Activated CD4-positive, alpha-beta memory T cell treated with anti-CD3 and anti-CD28 coated beads for 36 hours (primary cell): ENCODE results near the gene HSPA4. TPM values are rescaled to one million over a fixed set of nuclear protein-coding genes. Genes with fewer than 3 reads are reported as not detected.
"Not testable (repeated sequence)": the region's sequence is repeated elsewhere in the genome, so short reads cannot be mapped to it uniquely, and the experiment has no call there.

Source experiments
- CTCF ChIA-PET: fragments of 350-600 bp; sonication (Branson Sonifier 250); formaldehyde crosslinking; loops from one replicate; lab custom pipeline; 2021; ENCODE audit warnings: antibody characterized with exemption, inconsistent platforms; lab: Charles Lee
- POLR2A ChIA-PET: fragments of 350-600 bp; sonication (Branson Sonifier 250); formaldehyde crosslinking; loops from one replicate; lab custom pipeline; 2021; ENCODE audit warnings: antibody characterized with exemption; lab: Charles Lee
- DNase-seq: peaks from one replicate; pipeline ENCODE4 v3.0.0-alpha.2; 2020
- H3K27ac Mint-ChIP-seq: one replicate; pipeline ENCODE4 v1.8.0; 2021; ENCODE audit warnings: mixed read lengths
- H3K27me3 Mint-ChIP-seq: one replicate; pipeline ENCODE4 v1.8.0; 2021; ENCODE audit warnings: mixed read lengths
- H3K36me3 Mint-ChIP-seq: one replicate; pipeline ENCODE4 v1.8.0; 2021; ENCODE audit warnings: mixed read lengths
- H3K4me1 Mint-ChIP-seq: one replicate; pipeline ENCODE4 v1.8.0; 2021; ENCODE audit warnings: low read depth, mixed read lengths
- H3K4me3 Mint-ChIP-seq: one replicate; pipeline ENCODE4 v1.8.0; 2021; ENCODE audit warnings: mild to moderate bottlenecking, mixed read lengths
- H3K9me3 Mint-ChIP-seq: one replicate; pipeline ENCODE4 v1.8.0; 2021; ENCODE audit warnings: mixed read lengths
- intact Hi-C: fragments of 100-400 bp; cut with micrococcal nuclease; formaldehyde crosslinking; loops from one replicate; pipeline ENCODE4 v1.15.1; 2023
- total RNA-seq, 2 experiments: library from RNA; stranded (reverse); gene quantifications; one replicate each; pipeline ENCODE4 v1.2.3, GENCODE V29; 2021

The HSPA4 gene
- total RNA-seq, 2 experiments from 2014 or later: 221 to 236 TPM

DNA sequence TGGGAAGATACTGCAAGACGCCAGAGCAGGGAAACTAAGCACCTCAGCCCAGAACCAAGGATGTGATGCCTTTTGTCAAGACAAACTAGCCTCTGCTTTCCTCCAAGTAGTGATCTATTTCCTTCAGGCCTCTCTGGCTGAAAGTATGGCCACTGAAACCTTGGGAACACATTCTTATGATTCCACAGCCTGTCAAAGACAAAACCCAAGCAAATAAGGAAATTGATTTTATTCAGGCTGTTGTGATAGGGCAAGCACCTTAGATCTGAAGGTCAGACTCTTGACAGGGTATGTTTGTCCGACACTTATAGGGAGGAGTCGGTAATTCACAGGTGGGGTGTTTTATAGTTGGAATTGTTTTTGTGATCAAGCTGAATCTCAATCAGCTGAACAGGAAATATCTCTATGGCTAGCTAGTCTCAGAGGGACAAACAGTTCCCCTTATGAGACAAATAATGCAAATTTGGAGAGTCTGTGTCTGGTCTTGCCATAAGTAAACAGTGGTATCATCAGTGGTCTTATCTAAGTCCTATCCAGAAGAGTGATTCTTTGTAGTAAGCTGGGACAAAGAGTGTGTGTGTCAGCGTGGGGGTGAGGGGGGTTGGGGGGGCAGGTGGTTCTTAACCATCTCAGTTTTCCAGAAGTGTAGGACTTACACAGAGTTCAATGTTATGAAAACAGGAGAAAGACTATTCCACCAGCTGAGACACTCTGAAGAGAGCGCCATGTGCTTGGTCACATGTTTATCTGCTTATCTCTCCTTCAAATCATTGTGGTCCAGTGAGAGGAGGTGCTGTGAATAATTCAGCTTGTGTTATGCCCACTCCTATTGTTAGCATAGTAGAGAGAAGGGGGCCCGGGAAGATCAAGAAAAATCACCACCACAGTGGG is 18.7 kb upstream of the HSPA4 start:
- DNase-seq: no peak
- H3K4me3 Mint-ChIP-seq: no peak overlapping the region
- POLR2A ChIA-PET: no interaction called here
- no peaks in the 10 kb centered on the region for H3K4me1 Mint-ChIP-seq
- no peaks in the 10 kb centered on the region for H3K27me3 Mint-ChIP-seq
- no peaks in the 10 kb centered on the region for H3K36me3 Mint-ChIP-seq
- H3K27ac Mint-ChIP-seq: no peak overlapping the region
- intact Hi-C loops: no loop called here
- no peaks in the 10 kb centered on the region for H3K9me3 Mint-ChIP-seq
- CTCF ChIA-PET: interaction anchor here (0.6 kb wide), 2 partner anchors 141 to 913 kb away, joined by 3 to 5 read pairs; no protein-coding TSS in a partner anchor

DNA sequence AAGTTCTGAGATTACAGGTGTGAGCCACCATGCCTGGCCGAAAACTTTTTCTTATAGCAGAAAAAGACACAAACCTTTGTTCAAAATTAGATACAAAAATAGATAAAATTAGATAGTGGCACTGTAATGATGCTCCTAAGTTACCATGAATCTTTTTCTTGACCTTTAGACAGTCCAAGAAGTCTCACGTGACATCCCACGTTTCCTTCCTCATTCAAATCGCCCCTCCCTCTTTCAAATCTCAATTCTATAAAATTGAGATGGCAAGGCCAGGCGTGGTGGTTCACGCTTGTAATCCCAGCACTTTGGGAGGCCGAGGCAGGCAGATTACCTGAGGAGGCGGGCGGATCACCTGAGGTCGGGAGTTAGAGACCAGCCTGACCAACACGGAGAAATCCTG is 17.7 kb upstream of the HSPA4 start:
- Mint-ChIP-seq H3K27ac (no peak overlapping the region), H3K36me3 (no peaks in the 10 kb centered on the region), H3K4me1 (no peaks in the 10 kb centered on the region), H3K27me3 (no peaks in the 10 kb centered on the region), H3K9me3 (no peaks in the 10 kb centered on the region), H3K4me3 (no peak overlapping the region)
- CTCF ChIA-PET: interaction anchor here (0.6 kb wide), 1 partner anchor 142 kb away, joined by 3 read pairs; no protein-coding TSS in a partner anchor
- intact Hi-C loops: no loop called here
- POLR2A ChIA-PET: no interaction called here
- no peak for DNase-seq

DNA sequence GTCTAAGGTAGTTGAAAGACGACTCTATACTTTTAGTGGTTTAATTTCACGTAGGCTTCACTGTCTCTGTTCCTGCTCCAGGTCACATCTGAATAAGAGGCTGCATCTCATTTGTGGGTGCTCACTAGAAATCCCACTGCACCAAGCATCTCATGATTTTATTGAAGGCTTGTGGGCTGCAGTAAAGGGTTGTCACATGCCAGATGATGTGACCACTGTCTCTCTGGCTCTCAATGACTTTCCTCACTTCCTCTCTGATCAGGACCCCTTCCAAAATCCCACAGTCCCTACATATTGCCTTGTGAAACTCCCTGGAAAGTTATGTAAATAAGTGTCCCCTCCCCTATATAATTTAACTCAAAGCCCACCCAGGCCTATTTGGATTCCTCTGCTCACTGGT is 16.6 kb upstream of the HSPA4 start:
- no peaks in the 10 kb centered on the region for H3K4me1 Mint-ChIP-seq
- H3K27ac Mint-ChIP-seq: no peak overlapping the region
- H3K36me3 Mint-ChIP-seq: no peaks in the 10 kb centered on the region
- no peak overlapping the region for H3K4me3 Mint-ChIP-seq
- POLR2A ChIA-PET: no interaction called here
- CTCF ChIA-PET: no interaction called here
- intact Hi-C loops: no loop called here
- no peaks in the 10 kb centered on the region for H3K9me3 Mint-ChIP-seq
- no peak for DNase-seq
- no peaks in the 10 kb centered on the region for H3K27me3 Mint-ChIP-seq

DNA sequence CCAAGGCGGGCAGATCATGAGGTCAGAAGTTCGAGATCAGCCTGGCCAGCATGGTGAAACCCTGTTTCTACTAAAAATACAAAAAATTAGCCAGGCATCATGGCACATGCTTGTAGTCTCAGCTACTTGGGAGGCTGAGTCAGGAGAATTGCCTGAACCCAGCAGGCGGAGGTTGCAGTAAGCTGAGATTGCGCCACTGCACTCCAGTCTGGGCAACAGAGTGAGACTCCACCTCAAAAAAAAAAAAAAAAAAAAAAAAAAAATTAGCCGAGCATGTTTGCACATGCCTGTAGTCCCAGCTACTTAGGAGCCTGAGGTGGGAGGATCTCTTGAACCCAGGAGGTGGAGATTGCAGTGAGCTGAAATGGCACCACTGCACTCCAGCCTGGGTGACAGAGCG is 15.1 kb upstream of the HSPA4 start:
- H3K36me3 Mint-ChIP-seq, H3K9me3 Mint-ChIP-seq, H3K4me3 Mint-ChIP-seq, H3K27ac Mint-ChIP-seq, intact Hi-C loops, H3K4me1 Mint-ChIP-seq, POLR2A ChIA-PET, H3K27me3 Mint-ChIP-seq, DNase-seq: not testable (repeated sequence)
- CTCF ChIA-PET: interaction anchor here (0.6 kb wide), 1 partner anchor 189 kb away, joined by 3 read pairs; no protein-coding TSS in a partner anchor

DNA sequence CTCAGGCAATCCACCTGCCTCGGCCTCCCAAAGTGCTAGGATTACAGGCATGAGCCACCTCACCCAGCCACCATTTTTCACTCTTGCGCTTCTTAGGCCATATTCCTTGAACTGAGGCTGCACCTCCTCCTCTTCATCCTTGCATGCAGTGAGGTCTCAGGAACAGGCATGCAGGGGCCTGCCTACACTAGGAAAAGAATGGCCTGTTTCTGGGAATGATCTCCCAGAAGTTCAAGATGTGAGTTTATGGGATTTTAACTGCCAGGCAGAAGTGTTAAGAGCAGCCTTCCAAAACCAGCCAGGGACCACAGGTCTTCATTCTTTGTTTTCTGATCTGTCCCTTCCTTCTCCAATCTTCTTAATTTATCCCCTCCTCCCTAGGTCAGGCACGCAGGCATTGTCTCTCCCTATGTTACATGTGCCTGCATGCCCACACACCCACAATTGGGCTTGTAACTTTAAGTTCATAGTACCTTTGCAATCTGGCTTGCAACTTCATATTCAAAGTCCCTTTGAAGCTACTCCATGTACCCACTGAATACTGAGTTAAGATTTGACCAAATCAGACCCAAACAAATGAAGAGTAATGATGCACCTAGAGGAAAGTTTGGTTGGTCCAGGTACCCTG is 10.5 kb upstream of the HSPA4 start:
- no peak overlapping the region for H3K4me3 Mint-ChIP-seq
- POLR2A ChIA-PET: no interaction called here
- H3K4me1 Mint-ChIP-seq: no peaks in the 10 kb centered on the region
- no peaks in the 10 kb centered on the region for H3K27me3 Mint-ChIP-seq
- intact Hi-C loops: no loop called here
- no peak overlapping the region for H3K27ac Mint-ChIP-seq
- no peaks in the 10 kb centered on the region for H3K9me3 Mint-ChIP-seq
- CTCF ChIA-PET: no interaction called here
- DNase-seq: no peak
- no peaks in the 10 kb centered on the region for H3K36me3 Mint-ChIP-seq

DNA sequence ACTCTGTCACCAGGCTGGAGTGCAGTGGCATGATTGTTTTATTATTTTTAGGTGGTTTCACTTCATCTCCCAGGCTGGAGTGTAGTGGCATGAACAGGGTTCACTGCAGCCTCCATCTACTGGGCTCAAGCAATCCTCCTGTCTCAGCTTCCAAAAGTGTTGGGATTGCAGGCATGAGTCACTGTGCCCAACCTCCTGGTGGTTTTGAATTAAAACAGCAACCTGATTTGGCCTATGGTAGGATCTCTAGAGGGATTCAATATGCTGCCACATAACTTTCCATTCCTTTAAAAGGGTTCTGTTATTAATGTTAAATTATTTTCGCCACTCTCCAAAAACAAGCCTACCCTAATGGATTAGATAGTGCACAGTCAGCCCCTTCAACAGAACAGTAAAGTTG is 9.9 kb upstream of the HSPA4 start:
- DNase-seq: no peak
- H3K27me3 Mint-ChIP-seq: no peaks in the 10 kb centered on the region
- ChIA-PET POLR2A (no interaction called here), CTCF (no interaction called here)
- H3K27ac Mint-ChIP-seq: no peak overlapping the region
- H3K36me3 Mint-ChIP-seq: no peaks in the 10 kb centered on the region
- intact Hi-C loops: no loop called here
- no peaks in the 10 kb centered on the region for H3K9me3 Mint-ChIP-seq
- H3K4me1 Mint-ChIP-seq: no peaks in the 10 kb centered on the region
- H3K4me3 Mint-ChIP-seq: no peak overlapping the region

DNA sequence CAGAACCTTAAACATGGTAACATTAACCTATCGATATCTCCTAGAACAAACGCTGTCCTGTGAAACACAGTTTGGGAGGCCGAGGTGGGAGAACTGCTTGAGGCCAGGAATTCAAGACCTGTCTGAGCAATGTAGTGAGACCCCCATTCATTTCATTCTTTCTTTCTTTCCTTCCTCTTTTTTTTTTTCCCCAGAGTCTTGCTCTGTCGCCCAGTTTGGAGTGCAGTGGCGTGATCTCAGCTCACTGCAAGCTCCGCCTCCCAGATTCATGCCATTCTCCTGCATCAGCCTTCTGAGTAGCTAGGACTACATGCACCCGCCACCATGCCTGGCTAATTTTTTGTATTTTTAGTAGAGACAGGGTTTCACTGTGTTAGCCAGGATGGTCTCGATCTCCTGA is 5.3 kb upstream of the HSPA4 start:
- H3K27ac Mint-ChIP-seq, H3K9me3 Mint-ChIP-seq, H3K36me3 Mint-ChIP-seq, H3K4me3 Mint-ChIP-seq, DNase-seq, intact Hi-C loops, CTCF ChIA-PET, H3K27me3 Mint-ChIP-seq: not testable (repeated sequence)
- peaks cover 14% of the 10 kb centered on the region for H3K4me1 Mint-ChIP-seq
- POLR2A ChIA-PET: interaction anchor here (0.7 kb wide), 1 partner anchor 385 kb away, joined by 3 read pairs; no protein-coding TSS in a partner anchor

DNA sequence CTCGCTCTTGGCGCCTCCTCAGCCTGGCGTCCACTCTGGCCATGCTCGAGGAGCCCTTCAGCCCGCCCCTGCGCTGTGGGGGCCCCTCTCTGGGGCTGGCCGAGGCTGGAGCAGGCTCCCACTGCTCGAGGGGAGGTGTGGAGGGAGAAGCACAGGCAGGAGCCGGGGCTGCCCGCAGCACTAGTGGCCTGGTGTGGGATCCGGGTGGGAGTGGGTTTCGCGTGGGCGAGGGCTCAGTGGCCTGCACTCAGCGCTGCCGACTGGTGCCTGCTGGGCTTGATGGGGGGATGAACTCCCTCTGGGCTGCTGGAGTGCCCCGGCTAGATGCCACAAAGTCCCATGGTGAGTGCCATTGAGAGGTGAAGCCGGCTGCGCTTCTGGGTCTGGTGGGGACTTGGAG is 4.4 kb upstream of the HSPA4 start:
- Mint-ChIP-seq H3K36me3 (peaks cover 6% of the 10 kb centered on the region), H3K27me3 (no peaks in the 10 kb centered on the region), H3K4me1 (peaks cover 14% of the 10 kb centered on the region), H3K4me3 (no peak overlapping the region), H3K9me3 (no peaks in the 10 kb centered on the region), H3K27ac (no peak overlapping the region)
- intact Hi-C loops: no loop called here
- POLR2A ChIA-PET: no interaction called here
- CTCF ChIA-PET: no interaction called here
- no peak for DNase-seq

DNA sequence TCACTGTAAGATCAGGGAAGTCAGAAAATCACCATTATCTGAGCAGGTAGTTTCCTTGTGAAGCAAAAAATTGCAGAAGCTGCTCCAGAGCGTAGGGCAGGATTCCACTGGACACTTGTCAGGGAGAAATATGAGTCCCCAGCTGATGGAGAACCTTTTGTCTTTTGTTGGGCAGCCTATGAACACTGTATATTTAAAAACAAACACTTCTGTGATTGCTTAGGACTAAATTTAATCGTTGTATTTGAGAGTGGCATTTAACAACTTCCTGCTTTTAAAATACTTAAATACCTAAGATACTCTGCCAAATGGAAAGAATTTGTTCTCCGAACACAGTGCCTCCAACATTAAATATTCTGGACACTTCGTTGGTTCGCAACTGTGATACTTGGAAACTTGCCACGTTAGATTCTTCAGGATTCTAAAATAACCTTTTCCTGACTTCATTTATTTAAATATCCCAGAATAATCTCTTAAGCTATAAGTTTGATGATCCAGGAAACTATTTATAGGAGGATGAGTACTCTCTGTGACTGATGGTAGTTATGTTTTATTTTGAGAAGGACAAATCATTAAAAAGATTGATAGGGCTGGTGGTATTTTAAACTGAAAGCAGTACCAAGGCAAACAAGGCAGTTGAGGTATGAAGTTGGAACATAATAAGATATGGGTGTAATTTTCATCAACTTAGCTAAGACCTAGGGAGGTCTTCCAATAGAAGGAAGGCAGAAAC is 2.7 kb upstream of the HSPA4 start:
- DNase-seq: no peak
- Mint-ChIP-seq H3K4me1 (peaks cover 21% of the 10 kb centered on the region), H3K4me3 (no peak overlapping the region), H3K27ac (no peak overlapping the region), H3K27me3 (no peaks in the 10 kb centered on the region), H3K9me3 (no peaks in the 10 kb centered on the region), H3K36me3 (peaks cover 14% of the 10 kb centered on the region)
- intact Hi-C loops: no loop called here
- CTCF ChIA-PET: no interaction called here
- POLR2A ChIA-PET: no interaction called here

DNA sequence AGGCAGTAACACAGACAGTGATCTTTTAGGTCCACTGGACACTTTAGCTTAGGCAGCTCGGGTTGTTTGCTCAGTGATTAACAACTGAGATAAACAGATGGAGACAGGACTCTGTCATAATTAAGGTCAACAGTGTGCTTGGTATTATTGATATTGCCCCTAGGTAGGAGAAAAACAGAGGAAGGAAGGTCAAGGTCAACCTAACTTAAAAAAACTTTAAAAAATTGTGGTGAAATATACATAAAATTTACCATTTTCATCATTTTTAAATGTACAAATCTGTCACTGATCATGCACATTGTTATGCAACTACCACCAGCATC is 2.1 kb upstream of the HSPA4 start:
- H3K9me3 Mint-ChIP-seq: no peaks in the 10 kb centered on the region
- H3K4me1 Mint-ChIP-seq: peaks cover 25% of the 10 kb centered on the region
- no peaks in the 10 kb centered on the region for H3K27me3 Mint-ChIP-seq
- ChIA-PET CTCF (no interaction called here), POLR2A (interaction anchor here (3.4 kb wide), 1 partner anchor 24 kb away, joined by 21 read pairs; the partner anchor contains the start of gene ZCCHC10)
- peaks cover 18% of the 10 kb centered on the region for H3K36me3 Mint-ChIP-seq
- no peak overlapping the region for H3K4me3 Mint-ChIP-seq
- DNase-seq: no peak
- no peak overlapping the region for H3K27ac Mint-ChIP-seq
- intact Hi-C loops: loop anchor here (10.0 kb wide), 1 partner anchor 755 kb away; the partner anchor contains the start of gene SLC22A4

DNA sequence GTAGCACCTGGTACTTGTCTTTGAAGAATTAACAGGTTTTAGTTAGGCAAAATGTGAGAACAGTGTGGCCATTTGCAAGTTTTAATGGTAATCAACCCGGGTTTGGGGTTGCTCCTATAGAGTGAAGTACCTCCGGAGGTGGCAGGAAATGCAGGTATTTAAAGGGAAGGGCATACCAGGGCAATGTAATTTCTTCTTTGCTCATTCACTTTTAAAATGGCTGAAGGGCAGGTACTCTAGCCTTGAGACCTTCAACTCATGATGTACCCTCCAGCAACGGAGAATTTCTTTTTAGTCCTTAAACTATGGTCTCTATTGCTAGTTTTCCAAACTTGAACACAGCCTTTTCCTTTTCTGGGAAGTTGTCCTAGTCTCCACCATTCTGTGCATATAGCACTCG is 1.3 kb upstream of the HSPA4 start:
- Mint-ChIP-seq H3K36me3 (peaks cover 22% of the 10 kb centered on the region), H3K4me1 (peaks cover 34% of the 10 kb centered on the region), H3K27ac (peak overlapping the region; percentile 96), H3K4me3 (peak overlapping the region; percentile 89), H3K9me3 (no peaks in the 10 kb centered on the region), H3K27me3 (no peaks in the 10 kb centered on the region)
- intact Hi-C loops: loop anchor here (10.0 kb wide), 1 partner anchor 756 kb away; the partner anchor contains the start of gene SLC22A4
- DNase-seq: no peak
- POLR2A ChIA-PET: interaction anchor here (1.1 to 3.4 kb wide), 4 partner anchors 19 to 955 kb away, joined by 3 to 27 read pairs (median 12); partner anchors contain the start of genes AFF4 and ZCCHC10
- CTCF ChIA-PET: no interaction called here
